ENCODE data around the gene UGT8.
A peak's percentile ranks its signal among the peaks of the same experiment; 100 is the strongest.

UGT8 gene

DNA sequence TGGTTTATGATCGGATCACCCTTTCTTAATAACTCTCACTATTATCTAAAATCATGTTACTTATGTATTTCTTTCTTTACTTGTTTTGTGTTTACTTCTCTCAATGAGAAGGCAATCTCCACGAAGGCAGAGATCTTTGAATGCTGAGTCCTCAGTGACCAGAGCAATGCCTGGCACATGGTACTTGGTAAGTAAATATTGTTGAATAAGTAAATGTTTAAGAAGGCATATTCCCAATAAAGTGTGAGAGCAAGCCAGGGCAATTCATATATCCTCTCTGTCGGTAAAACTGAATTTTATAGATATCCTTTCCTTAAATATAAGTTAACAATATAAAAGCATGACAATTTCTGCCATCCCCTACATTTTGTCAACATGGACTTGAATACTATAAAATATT is 94.4 kb downstream of the UGT8 start:
- no peak for DNase-seq

GRCh38 chr4:114694770-114695169 is 96.2 kb downstream of the UGT8 start:
- peak; percentile 34 for DNase-seq

DNA sequence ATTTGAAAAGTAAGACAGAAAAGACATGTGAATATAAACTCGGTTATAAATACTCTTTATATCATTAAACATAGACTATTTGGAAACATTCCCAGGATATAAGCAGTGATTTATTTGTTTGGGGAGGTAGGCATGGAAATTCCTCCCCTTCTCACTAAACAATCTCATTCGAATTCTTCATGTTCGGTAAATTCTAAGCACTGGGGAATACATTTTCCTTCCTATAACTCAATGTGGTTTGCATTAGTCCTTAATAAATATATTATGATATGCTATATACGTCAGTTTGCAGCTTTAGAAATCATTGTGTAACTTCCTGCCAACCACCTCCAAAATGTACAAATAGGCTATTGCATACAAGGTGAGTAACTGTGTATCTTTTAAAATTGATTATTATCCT is 99.6 kb downstream of the UGT8 start:
- DNase-seq, result peak; percentile 3

DNA sequence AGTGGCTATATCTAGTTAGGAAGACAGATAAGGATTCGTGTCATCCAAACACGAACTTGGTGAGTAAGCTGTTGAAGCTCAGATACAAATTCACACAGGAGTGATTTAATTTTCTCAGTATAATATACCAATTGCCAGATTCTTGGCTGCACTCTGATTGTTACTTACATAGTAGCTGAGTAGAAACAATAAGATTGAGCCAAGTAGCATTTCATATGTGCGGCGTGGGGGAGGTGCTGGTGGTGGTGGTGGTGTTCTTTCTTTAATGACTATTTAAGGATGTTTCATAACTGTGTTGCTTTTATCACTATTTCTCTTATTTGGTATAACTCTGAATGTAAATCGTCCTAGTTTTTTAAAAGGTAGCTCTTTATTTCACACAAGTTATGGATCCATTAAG is 102.9 kb downstream of the UGT8 start:
- no peak for DNase-seq

DNA sequence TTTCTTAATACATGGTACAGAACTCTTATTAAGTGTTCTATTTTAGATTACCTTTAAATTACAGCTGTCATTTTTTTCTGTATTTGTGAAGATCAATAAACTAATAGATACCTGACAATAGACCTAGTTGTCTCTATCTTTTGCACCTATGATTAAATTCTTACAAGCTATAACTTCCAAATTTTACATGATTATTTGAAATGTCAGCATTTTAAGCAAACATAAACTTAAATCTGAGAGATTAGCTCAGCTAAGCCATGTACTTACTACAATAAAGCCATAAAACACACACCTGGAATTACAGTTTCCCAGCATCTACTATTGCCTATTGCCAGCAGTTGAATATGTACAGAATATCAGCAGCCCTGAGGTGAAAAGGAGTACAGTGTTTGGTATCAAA is 118.8 kb downstream of the UGT8 start:
- no peak for DNase-seq

- DNase-seq, result no peak
Observed at GRCh38 chr4:114725066-114725465, 126.5 kb downstream of the UGT8 start.

DNA sequence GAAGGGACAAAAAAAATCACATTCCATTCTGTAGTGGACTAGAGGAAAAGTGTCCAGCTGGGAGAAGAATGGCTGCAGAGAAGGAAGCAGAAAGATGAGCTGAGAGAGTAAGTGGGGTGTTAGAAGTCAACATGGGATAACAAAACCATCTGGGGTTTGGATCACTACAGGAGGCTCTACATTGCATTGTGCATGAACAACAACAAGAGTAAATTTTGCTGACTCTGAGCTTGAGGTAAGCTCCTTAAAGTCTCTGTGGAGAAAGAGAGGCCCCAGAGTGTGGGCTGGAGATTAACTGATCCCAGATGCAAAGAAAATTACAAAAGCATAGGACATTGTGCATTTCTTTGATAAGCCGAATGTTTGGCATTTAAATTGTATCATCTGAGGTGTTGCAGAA is 128.9 kb downstream of the UGT8 start:
- DNase-seq, result no peak
